K562 (cell line): ENCODE results near the gene CDH16. TPM values are rescaled to one million over a fixed set of nuclear protein-coding genes. Genes with fewer than 3 reads are reported as not detected.

ENCODE experiments used
- ATAC-seq: fragments of 200-7000 bp; cut with Tn5 transposase; 3 replicates; pipeline ENCODE4 v1.9.1; 2020; ENCODE audit warnings: moderate library complexity
- BruUV-seq: library from RNA; stranded (reverse); fragments of 400-500 nt; replicated peaks from 2 replicates; lab custom pipeline; 2021; lab: Mats Ljungman, UMichigan
- CTCF ChIA-PET: fragments of 300-600 bp; formaldehyde crosslinking; extraction: SDS; loops from one replicate; lab custom pipeline; 2021; ENCODE audit warnings: low intra/inter-chr PET ratio; lab: Yijun Ruan, JAX
- POLR2A ChIA-PET: fragments of 300-600, 350-650 bp; sonication (Branson Sonifier 250); formaldehyde crosslinking; extraction: SDS; loops from one replicate; lab custom pipeline; 2021; ENCODE audit warnings: antibody characterized with exemption, inconsistent platforms; lab: Yijun Ruan, JAX
- DNase-seq, 4 experiments: peaks; one replicate each; pipeline versions ENCODE4 v3.0.0 to v3.0.0-alpha.2; 2011 to 2018; ENCODE audit warnings: low spot score in 3 of 4, mixed read lengths in 3 of 4; ENCODE audit errors: extremely low read depth in 1 of 4
- FAIRE-seq: peaks from 2 replicates; lab custom pipeline; 2011; peaks lifted over from hg19 to GRCh38; lab: Jason Lieb, UNC
- H2AFZ ChIP-seq: 2 replicates; pipeline ENCODE4 v1.6.0; 2011; ENCODE audit warnings: low read depth, low read length, control low read depth, inconsistent platforms
- H3K27ac ChIP-seq: fragments of 200-600 bp; 3 replicates; pipeline ENCODE4 v1.8.0; 2011; ENCODE audit warnings: low read depth, mild to moderate bottlenecking, control low read depth, inconsistent platforms, low read length, moderate library complexity, mixed read lengths; ENCODE audit errors: extremely low read depth
- H3K27me3 ChIP-seq, 2 experiments: fragments of 300-600 bp in 1 of 2; 2 replicates in 1 of 2; 3 replicates in 1 of 2; pipeline versions ENCODE4 v1.6.0 to v1.8.0; 2011; ENCODE audit warnings: inconsistent platforms in 2 of 2, low read length in 2 of 2, mild to moderate bottlenecking in 1 of 2, mixed read lengths in 1 of 2, moderate library complexity in 1 of 2; ENCODE audit not compliant: control insufficient read depth in 2 of 2, insufficient read depth in 2 of 2
- H3K36me3 ChIP-seq: fragments of 300-600 bp; 3 replicates; pipeline ENCODE4 v1.8.0; 2011; ENCODE audit warnings: mild to moderate bottlenecking, low read length, inconsistent platforms; ENCODE audit not compliant: control insufficient read depth, insufficient read depth
- H3K4me1 ChIP-seq, 2 experiments: fragments of 200-600 bp in 1 of 2; replicated peaks in 1 of 2; 2 replicates in 1 of 2; 3 replicates in 1 of 2; pipeline versions ENCODE4 v1.5.1 to v1.8.0; 2011; ENCODE audit warnings: inconsistent platforms in 2 of 2, low read length in 2 of 2, mild to moderate bottlenecking in 1 of 2, mixed read lengths in 1 of 2, moderate library complexity in 1 of 2; ENCODE audit not compliant: control insufficient read depth in 2 of 2, insufficient read depth in 2 of 2
- H3K4me2 ChIP-seq: 2 replicates; pipeline ENCODE4 v1.6.1; 2011; ENCODE audit warnings: low read length, control low read depth, inconsistent platforms, mixed read lengths; ENCODE audit not compliant: insufficient read depth
- H3K4me3 ChIP-seq: fragments of 200-600 bp; sonication (generic), shearing (Covaris generic); 2 replicates; pipeline ENCODE4 v1.5.1; 2016; ENCODE audit warnings: control low read depth, inconsistent platforms
- H3K79me2 ChIP-seq: fragments of 200-600 bp; 3 replicates; pipeline ENCODE4 v1.8.0; 2011; ENCODE audit warnings: low read length, inconsistent platforms; ENCODE audit not compliant: control insufficient read depth, insufficient read depth
- H3K9ac ChIP-seq, 2 experiments: 2 replicates each; pipeline versions ENCODE4 v1.6.0 to v1.6.1; 2011; ENCODE audit warnings: low read depth in 2 of 2, low read length in 2 of 2, control low read depth in 1 of 2, inconsistent platforms in 1 of 2, mild to moderate bottlenecking in 1 of 2, mixed read lengths in 1 of 2; ENCODE audit not compliant: insufficient read depth in 1 of 2
- H3K9me1 ChIP-seq: one replicate; pipeline ENCODE4 v1.6.0; 2011; ENCODE audit warnings: inconsistent platforms, mild to moderate bottlenecking, low read length, moderate library complexity; ENCODE audit not compliant: control insufficient read depth, insufficient read depth
- H3K9me3 ChIP-seq: replicated peaks from 2 replicates; pipeline ENCODE4 v1.5.1; 2011; ENCODE audit warnings: low read depth, low read length, inconsistent platforms; ENCODE audit not compliant: control insufficient read depth, insufficient read depth
- H4K20me1 ChIP-seq: replicated peaks from 2 replicates; pipeline ENCODE4 v1.6.1; 2011; ENCODE audit warnings: low read length, inconsistent platforms, mixed read lengths; ENCODE audit not compliant: control insufficient read depth, insufficient read depth
- CBFA2T2 ChIP-seq: fragments of 450-650 bp; conservative IDR thresholded peaks from 2 replicates; pipeline ENCODE4 v1.6.1; 2017; ENCODE audit warnings: mild to moderate bottlenecking
- CCAR2 ChIP-seq: fragments of 200-400 bp; formaldehyde crosslinking; IDR thresholded peaks from 2 replicates; pipeline ENCODE4 v1.6.1; 2017; ENCODE audit warnings: mild to moderate bottlenecking, low read depth, low read length
- ELF4 ChIP-seq: fragments of 450-650 bp; formaldehyde crosslinking; IDR thresholded peaks from 2 replicates; pipeline ENCODE4 v1.4.0; 2022; ENCODE audit warnings: missing genetic modification characterization
- NELFE ChIP-seq: IDR thresholded peaks from 2 replicates; pipeline ENCODE4 v1.6.1; 2011; ENCODE audit warnings: mild to moderate bottlenecking; ENCODE audit not compliant: insufficient read depth, insufficient read length
- PML ChIP-seq: IDR thresholded peaks from 2 replicates; pipeline ENCODE4 v1.6.1; 2012; ENCODE audit warnings: low read length, inconsistent platforms
- ZNF274 ChIP-seq: IDR thresholded peaks from 2 replicates; pipeline ENCODE4 v1.6.1; 2011; ENCODE audit warnings: low read depth, mild to moderate bottlenecking, low read length, moderate library complexity, borderline replicate concordance
- WGBS: fragments of 100-300 bp; shearing (Covaris generic); methylation state at CpG from one replicate; pipeline ENCODE4 v1.1.6; 2016; ENCODE audit warnings: low coverage, mixed read lengths; ENCODE audit not compliant: insufficient coverage; ENCODE audit errors: missing lambda C conversion rate; 5-methylcytosine and 5-hydroxymethylcytosine counted together
- in situ Hi-C: fragments of 300-500 bp; cut with MboI; formaldehyde crosslinking; loops from 4 replicates; pipeline ENCODE4 v1.15.0; 2018; ENCODE audit warnings: inconsistent platforms, mixed read lengths
- intact Hi-C: fragments of 100-400 bp; cut with micrococcal nuclease; formaldehyde crosslinking; loops from 2 replicates; pipeline ENCODE4 v1.14.2; 2022
- polyA plus RNA-seq, 8 experiments: library from polyadenylated mRNA; depleted of rRNA in 4 of 8; stranded (reverse) in 5 of 8; unstranded in 3 of 8; fragments of >200 nt; fragmentation: Nextera tagmentation in 2 of 8; fragmentation: Illumina TruSeq in 1 of 8; extraction: Ambion mirVana in 2 of 8; extraction: Trizol in 1 of 8; gene quantifications; 2 replicates each; pipeline versions ENCODE4 v1.2.1 to v1.2.3, GENCODE V29; 2011 to 2014; ENCODE audit warnings: inconsistent platforms in 1 of 8, missing spikeins in 1 of 8
- total RNA-seq, 7 experiments: library from RNA; depleted of rRNA in 6 of 7; stranded (reverse); fragments of >200 nt in 6 of 7; fragmentation: Illumina TruSeq in 2 of 7; extraction: Trizol in 2 of 7; gene quantifications; 2 replicates each; pipeline versions ENCODE4 v1.2.1 to v1.2.3, GENCODE V29; 2011 to 2021; ENCODE audit warnings: low replicate concordance in 1 of 7
- TF ChIP-seq, protein P1 (sequence below): IDR thresholded peaks from 3 replicates; pipeline ENCODE4 v1.6.1; 2011; ENCODE audit warnings: borderline replicate concordance, mild to moderate bottlenecking, moderate library complexity; ENCODE audit not compliant: insufficient read length; ENCODE audit errors: extremely low read depth
- TF ChIP-seq, protein P2 (sequence below): fragments of 250-450 bp; sonication (Bioruptor Pico); IDR thresholded peaks from 2 replicates; pipeline ENCODE4 v1.8.0; 2022; ENCODE audit warnings: inconsistent platforms
- TF ChIP-seq, protein P3 (sequence below): fragments of 250-450 bp; sonication (Bioruptor Pico); IDR thresholded peaks from 2 replicates; pipeline ENCODE4 v1.8.0; 2022; ENCODE audit warnings: inconsistent platforms, mild to moderate bottlenecking, moderate library complexity, borderline replicate concordance
- TF ChIP-seq, protein P4 (sequence below): fragments of 250-450 bp; sonication (Bioruptor Pico); IDR thresholded peaks from 2 replicates; pipeline ENCODE4 v1.4.0; 2020; ENCODE audit warnings: mild to moderate bottlenecking
- TF ChIP-seq, protein P5 (sequence below): fragments of 450-650 bp; IDR thresholded peaks from 2 replicates; pipeline ENCODE4 v1.6.1; 2014; ENCODE audit warnings: low read depth, mild to moderate bottlenecking, moderate library complexity, borderline replicate concordance

Gene CDH16
- total and polyA plus RNA-seq, 9 of the 15 experiments (the other 6 are each of a cell fraction or from before 2014, with no cell fraction given) = not detected

DNA sequence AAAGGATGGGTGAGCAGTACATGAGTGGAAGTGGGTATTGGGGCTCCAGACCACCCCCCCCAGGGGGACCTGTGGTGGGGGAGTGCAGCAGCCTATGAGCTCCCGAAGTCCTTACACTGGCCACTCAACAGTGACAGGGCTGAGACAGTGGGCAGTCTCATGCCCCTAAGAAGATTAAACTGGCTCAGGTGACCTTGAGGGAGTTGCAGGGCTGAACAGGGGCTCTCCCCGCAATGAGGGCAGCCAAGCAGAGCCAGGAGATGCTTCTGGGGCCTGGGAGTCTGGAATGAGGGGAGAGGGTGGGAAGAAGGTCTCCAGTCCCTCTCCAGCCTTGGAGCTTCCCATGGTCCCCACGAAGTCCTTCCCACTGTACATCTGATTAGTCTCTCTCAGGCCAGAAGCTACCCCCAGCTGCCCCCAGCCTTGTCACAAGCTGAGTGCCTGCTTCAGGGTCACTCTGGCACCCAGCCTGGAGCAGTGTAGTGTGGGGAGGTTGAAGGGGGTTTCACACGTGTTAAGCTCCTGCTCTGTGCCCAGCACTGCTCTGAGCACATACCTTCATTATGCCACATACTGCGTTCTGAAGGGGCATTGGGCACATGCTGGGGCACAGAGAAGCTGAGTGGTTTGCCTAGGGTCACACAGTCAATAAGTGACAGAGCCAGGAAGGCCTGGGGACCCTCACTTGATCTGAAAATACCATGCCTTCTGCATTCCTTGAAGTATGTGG, 1.0 kb upstream of the CDH16 start:
- no peaks in the 10 kb centered on the region; the same call in 1 of the 2 replicates for H4K20me1 ChIP-seq
- no peak overlapping the region for H3K4me3 ChIP-seq
- H3K9me3 ChIP-seq = no peaks in the 10 kb centered on the region
- WGBS = 2% methylated on average over 5 of the region's 5 CpGs
- ChIA-PET CTCF (no interaction called here), POLR2A (interaction anchor here (0.9 to 2.4 kb wide), 3 partner anchors 9 to 20 kb away, joined by 3 to 9 read pairs (median 4); no protein-coding TSS in a partner anchor)
- H3K4me2 ChIP-seq = no peak overlapping the region
- H3K27ac ChIP-seq = no peak overlapping the region
- H3K27me3 ChIP-seq = peaks cover 12 to 64% of the 10 kb centered on the region in 2 experiments; a peak in 4 of 5 replicates
- DNase-seq (no peak), FAIRE-seq (no peak), ATAC-seq (no peak)
- H3K9me1 ChIP-seq = no peaks in the 10 kb centered on the region
- H3K9ac ChIP-seq = no peak overlapping the region
- no peaks in the 10 kb centered on the region for H3K36me3 ChIP-seq
- no peak overlapping the region for H2AFZ ChIP-seq
- H3K79me2 ChIP-seq = no peaks in the 10 kb centered on the region
- in situ Hi-C loops = no loop called here
- intact Hi-C loops = no loop called here
- BruUV-seq = no TSS peak
- peaks cover 0 to 23% of the 10 kb centered on the region in 2 experiments; a peak in 2 of 5 replicates for H3K4me1 ChIP-seq
- TF ChIP-seq, protein P1, sequence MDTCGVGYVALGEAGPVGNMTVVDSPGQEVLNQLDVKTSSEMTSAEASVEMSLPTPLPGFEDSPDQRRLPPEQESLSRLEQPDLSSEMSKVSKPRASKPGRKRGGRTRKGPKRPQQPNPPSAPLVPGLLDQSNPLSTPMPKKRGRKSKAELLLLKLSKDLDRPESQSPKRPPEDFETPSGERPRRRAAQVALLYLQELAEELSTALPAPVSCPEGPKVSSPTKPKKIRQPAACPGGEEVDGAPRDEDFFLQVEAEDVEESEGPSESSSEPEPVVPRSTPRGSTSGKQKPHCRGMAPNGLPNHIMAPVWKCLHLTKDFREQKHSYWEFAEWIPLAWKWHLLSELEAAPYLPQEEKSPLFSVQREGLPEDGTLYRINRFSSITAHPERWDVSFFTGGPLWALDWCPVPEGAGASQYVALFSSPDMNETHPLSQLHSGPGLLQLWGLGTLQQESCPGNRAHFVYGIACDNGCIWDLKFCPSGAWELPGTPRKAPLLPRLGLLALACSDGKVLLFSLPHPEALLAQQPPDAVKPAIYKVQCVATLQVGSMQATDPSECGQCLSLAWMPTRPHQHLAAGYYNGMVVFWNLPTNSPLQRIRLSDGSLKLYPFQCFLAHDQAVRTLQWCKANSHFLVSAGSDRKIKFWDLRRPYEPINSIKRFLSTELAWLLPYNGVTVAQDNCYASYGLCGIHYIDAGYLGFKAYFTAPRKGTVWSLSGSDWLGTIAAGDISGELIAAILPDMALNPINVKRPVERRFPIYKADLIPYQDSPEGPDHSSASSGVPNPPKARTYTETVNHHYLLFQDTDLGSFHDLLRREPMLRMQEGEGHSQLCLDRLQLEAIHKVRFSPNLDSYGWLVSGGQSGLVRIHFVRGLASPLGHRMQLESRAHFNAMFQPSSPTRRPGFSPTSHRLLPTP = no peak
- TF ChIP-seq, protein P2, sequence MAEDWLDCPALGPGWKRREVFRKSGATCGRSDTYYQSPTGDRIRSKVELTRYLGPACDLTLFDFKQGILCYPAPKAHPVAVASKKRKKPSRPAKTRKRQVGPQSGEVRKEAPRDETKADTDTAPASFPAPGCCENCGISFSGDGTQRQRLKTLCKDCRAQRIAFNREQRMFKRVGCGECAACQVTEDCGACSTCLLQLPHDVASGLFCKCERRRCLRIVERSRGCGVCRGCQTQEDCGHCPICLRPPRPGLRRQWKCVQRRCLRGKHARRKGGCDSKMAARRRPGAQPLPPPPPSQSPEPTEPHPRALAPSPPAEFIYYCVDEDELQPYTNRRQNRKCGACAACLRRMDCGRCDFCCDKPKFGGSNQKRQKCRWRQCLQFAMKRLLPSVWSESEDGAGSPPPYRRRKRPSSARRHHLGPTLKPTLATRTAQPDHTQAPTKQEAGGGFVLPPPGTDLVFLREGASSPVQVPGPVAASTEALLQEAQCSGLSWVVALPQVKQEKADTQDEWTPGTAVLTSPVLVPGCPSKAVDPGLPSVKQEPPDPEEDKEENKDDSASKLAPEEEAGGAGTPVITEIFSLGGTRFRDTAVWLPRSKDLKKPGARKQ (CRISPR knock-in tag) = no peak
- TF ChIP-seq ZNF274 (no peak), ELF4 (CRISPR knock-in tag) (no peak), NELFE (no peak), CCAR2 (no peak), PML (no peak), CBFA2T2 (no peak)
- TF ChIP-seq, protein P3, sequence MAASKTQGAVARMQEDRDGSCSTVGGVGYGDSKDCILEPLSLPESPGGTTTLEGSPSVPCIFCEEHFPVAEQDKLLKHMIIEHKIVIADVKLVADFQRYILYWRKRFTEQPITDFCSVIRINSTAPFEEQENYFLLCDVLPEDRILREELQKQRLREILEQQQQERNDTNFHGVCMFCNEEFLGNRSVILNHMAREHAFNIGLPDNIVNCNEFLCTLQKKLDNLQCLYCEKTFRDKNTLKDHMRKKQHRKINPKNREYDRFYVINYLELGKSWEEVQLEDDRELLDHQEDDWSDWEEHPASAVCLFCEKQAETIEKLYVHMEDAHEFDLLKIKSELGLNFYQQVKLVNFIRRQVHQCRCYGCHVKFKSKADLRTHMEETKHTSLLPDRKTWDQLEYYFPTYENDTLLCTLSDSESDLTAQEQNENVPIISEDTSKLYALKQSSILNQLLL (CRISPR knock-in tag) = no peak
- TF ChIP-seq, protein P4, sequence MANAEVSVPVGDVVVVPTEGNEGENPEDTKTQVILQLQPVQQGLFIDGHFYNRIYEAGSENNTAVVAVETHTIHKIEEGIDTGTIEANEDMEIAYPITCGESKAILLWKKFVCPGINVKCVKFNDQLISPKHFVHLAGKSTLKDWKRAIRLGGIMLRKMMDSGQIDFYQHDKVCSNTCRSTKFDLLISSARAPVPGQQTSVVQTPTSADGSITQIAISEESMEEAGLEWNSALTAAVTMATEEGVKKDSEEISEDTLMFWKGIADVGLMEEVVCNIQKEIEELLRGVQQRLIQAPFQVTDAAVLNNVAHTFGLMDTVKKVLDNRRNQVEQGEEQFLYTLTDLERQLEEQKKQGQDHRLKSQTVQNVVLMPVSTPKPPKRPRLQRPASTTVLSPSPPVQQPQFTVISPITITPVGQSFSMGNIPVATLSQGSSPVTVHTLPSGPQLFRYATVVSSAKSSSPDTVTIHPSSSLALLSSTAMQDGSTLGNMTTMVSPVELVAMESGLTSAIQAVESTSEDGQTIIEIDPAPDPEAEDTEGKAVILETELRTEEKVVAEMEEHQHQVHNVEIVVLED (CRISPR knock-in tag) = no peak
- TF ChIP-seq, protein P5, sequence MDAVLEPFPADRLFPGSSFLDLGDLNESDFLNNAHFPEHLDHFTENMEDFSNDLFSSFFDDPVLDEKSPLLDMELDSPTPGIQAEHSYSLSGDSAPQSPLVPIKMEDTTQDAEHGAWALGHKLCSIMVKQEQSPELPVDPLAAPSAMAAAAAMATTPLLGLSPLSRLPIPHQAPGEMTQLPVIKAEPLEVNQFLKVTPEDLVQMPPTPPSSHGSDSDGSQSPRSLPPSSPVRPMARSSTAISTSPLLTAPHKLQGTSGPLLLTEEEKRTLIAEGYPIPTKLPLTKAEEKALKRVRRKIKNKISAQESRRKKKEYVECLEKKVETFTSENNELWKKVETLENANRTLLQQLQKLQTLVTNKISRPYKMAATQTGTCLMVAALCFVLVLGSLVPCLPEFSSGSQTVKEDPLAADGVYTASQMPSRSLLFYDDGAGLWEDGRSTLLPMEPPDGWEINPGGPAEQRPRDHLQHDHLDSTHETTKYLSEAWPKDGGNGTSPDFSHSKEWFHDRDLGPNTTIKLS = no peak
